PC-3 (cell line): ENCODE data around the gene DCLK3.

Experiments used
- CTCF ChIP-seq: fragments of 300-600 bp; sonication (generic); conservative IDR thresholded peaks from 2 replicates; pipeline ENCODE4 v1.5.1; 2017; ENCODE audit warnings: antibody characterized with exemption, low read depth, mild to moderate bottlenecking, low read length
- EZH2 ChIP-seq: fragments of 300-600 bp; sonication (generic); IDR thresholded peaks from one replicate; pipeline ENCODE4 v1.6.1; 2017; ENCODE audit warnings: antibody characterized with exemption, mild to moderate bottlenecking, low read length; ENCODE audit not compliant: unreplicated experiment
- EZH2phosphoT487 ChIP-seq: fragments of 300-600 bp; sonication (generic); IDR thresholded peaks from 2 replicates; pipeline ENCODE4 v1.6.1; 2018; ENCODE audit warnings: mild to moderate bottlenecking, antibody characterized with exemption, low read length, borderline replicate concordance

GRCh38 chr3:36736301-36736700 lies 28.1 kb downstream of the DCLK3 start:
- no peak for TF ChIP-seq CTCF
- TF ChIP-seq EZH2: no peak
- no peak for TF ChIP-seq EZH2phosphoT487
